Measurements from ENCODE around the gene KRCC1. TPM values are rescaled to one million over a fixed set of nuclear protein-coding genes. Genes with fewer than 3 reads are reported as not detected.
"Not testable (repeated sequence)": the region's sequence is repeated elsewhere in the genome, so short reads cannot be mapped to it uniquely, and the experiment has no call there.

The KRCC1 gene
- total RNA-seq, 2 experiments from 2014 or later, result 10.6 to 11.0 TPM

DNA sequence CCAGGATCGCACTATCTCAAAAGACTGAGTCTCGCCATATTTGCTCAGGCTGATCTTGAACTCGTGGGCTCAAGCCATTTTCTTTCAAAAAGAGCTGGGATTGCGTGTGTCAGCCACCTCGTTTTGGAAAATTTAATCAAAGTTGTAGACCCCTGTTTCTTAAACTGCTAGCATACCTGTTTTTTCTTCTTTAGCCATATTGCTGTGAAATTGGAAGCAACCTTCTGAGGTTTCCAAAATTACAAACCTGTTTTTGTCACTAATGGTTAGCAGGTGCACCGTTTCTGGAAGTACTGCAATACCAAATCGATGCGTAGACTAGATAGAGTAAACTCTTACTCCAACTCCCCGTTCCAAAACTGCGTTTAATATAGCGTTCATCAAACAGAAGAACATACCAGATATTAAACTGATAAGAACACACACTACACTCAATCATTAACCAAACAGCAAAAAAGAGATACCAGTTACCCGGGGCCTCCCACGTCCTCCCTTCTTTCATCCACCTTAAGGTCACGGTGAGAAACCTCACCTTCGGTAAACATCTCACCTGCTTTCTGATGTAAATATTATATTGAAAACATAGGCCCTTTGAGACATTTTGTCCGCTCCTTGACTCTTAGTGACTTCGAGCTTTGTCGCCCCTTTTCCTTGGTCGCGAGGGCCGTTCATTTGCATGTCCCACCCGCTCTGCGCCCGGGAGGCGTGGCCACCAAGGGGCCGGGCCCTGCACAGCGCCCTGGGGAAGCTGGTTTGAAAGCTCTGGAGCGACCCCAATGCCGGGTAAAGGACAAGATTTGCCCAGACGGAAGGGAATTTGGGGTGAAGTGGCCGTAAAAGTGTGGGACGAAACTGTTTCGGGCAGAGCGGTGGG is 39.3 kb downstream of the KRCC1 start, which contains the start of gene RNU2-63P:
Gene RNU2-63P (minus strand): TSS at position 462 of the 874 bp plus-strand sequence.
- peak; percentile 80 for DNase-seq
- ChIA-PET POLR2A (interaction anchor here (0.6 to 2.5 kb wide), 11 partner anchors 9 to 287 kb away, joined by 3 to 22 read pairs (median 6); no protein-coding TSS in a partner anchor), CTCF (interaction anchor here (1.4 kb wide), 1 partner anchor 44 kb away, joined by 9 read pairs; no protein-coding TSS in a partner anchor)
- Mint-ChIP-seq H3K27me3 (no peaks in the 10 kb centered on the region), H3K36me3 (no peaks in the 10 kb centered on the region), H3K9me3 (peaks cover 8% of the 10 kb centered on the region), H3K27ac (peak within 1 kb of the TSS; percentile 98), H3K4me1 (ENCODE audit: low read depth) (peaks cover 17% of the 10 kb centered on the region), H3K4me3 (peak within 1 kb of the TSS; percentile 88)
- intact Hi-C loops (cut with micrococcal nuclease), result loop anchor here (1.0 kb wide), 1 partner anchor 39 kb away; the partner anchor contains the start of gene KRCC1

GRCh38 chr2:88011011-88011410 is 44.6 kb downstream of the KRCC1 start:
- no peak overlapping the region for H3K27ac Mint-ChIP-seq
- peaks cover 4% of the 10 kb centered on the region for H3K4me1 Mint-ChIP-seq (ENCODE audit: low read depth)
- no peaks in the 10 kb centered on the region for H3K9me3 Mint-ChIP-seq
- no peaks in the 10 kb centered on the region for H3K36me3 Mint-ChIP-seq
- CTCF ChIA-PET, result interaction anchor here (1.5 to 1.6 kb wide), 2 partner anchors 9 to 149 kb away, joined by 5 to 7 read pairs; no protein-coding TSS in a partner anchor
- H3K27me3 Mint-ChIP-seq, result no peaks in the 10 kb centered on the region
- no peak overlapping the region for H3K4me3 Mint-ChIP-seq
- POLR2A ChIA-PET, result no interaction called here
- intact Hi-C loops (cut with micrococcal nuclease), result no loop called here
- DNase-seq, result no peak

DNA sequence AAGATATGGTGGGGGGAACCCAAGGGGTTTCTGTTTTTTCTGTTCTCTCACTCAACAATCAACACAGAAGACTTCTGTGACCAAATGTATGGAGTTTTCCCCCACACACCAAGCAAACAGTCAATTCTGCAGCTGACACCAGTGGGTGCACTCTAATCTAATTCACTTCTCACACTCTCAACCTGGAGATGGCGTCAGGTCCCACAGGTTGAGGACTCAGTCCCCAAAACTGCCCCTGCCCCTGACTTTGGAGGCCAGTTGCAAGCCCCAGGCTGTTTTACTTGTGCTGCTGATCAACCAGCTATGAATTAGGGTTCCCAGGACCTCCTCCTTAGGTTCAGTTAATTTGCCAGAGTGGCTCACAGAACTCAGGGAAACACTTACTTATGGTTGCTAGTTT is 45.4 kb downstream of the KRCC1 start:
- Mint-ChIP-seq H3K4me3 (no peak overlapping the region), H3K9me3 (no peaks in the 10 kb centered on the region), H3K4me1 (ENCODE audit: low read depth) (peaks cover 2% of the 10 kb centered on the region), H3K27me3 (no peaks in the 10 kb centered on the region), H3K27ac (no peak overlapping the region), H3K36me3 (no peaks in the 10 kb centered on the region)
- intact Hi-C loops (cut with micrococcal nuclease), result no loop called here
- POLR2A ChIA-PET, result no interaction called here
- CTCF ChIA-PET, result interaction anchor here (1.5 to 1.6 kb wide), 2 partner anchors 8 to 150 kb away, joined by 5 to 7 read pairs; no protein-coding TSS in a partner anchor
- no peak for DNase-seq

DNA sequence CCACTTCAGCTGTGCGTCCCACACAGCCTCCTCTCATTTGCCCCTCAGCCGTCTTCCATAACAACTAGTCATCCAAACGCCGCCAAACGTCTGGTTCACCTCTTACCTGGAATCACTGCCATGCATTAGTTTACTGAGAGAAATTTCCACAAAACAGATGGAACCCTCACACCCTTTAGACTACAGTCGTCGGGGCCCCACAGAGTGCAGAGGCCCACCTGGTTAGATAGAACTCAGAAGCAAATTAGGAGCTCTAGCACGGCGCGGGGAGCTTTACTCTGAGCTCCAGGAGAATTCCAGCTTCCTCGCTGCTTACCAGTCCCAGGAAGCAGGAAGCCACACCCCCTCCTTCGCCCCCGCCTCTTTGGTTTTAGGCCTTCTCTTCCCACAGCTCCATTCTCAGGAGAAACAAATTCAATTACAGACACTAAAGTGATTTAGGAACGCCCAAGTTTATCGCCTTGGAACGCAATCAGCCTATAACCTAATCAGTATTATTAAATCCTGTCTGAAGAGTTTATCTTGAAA is 48.6 kb downstream of the KRCC1 start:
- Mint-ChIP-seq H3K4me1 (ENCODE audit: low read depth) (peaks cover 3% of the 10 kb centered on the region), H3K4me3 (no peak overlapping the region)

DNA sequence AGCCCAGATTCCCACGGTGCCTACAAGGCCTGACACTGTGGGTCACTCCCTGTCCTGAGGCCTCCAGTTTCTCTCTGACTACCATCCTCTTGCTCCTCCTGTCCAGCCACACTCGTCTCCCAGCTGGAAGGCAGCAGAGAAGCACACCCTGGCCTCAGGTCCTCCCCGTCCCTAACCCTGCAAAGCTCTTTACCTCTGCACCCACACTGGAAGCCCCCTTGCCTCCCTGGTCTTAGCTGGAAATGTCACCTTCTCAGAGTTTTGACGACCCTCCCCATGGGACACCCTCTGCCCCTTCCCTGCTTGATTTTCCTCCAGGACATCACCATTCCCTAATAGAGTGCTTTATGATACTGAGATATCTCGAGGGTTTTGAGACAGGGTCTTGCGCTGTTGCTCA is 49.8 kb downstream of the KRCC1 start:
- Mint-ChIP-seq H3K4me3 (no peak overlapping the region), H3K9me3 (no peaks in the 10 kb centered on the region), H3K36me3 (no peaks in the 10 kb centered on the region), H3K27me3 (no peaks in the 10 kb centered on the region), H3K27ac (no peak overlapping the region), H3K4me1 (ENCODE audit: low read depth) (peaks cover 10% of the 10 kb centered on the region)
- ChIA-PET CTCF (no interaction called here), POLR2A (interaction anchor here (0.8 kb wide), 1 partner anchor 11 kb away, joined by 3 read pairs; the partner anchor contains the start of gene RNU2-63P)
- no peak for DNase-seq
- intact Hi-C loops (cut with micrococcal nuclease), result no loop called here

More for the DNA sequence above, 48.6 kb downstream of the KRCC1 start:
- H3K9me3 Mint-ChIP-seq, result no peaks in the 10 kb centered on the region
- POLR2A ChIA-PET, result no interaction called here
- intact Hi-C loops (cut with micrococcal nuclease), result no loop called here
- no peak for DNase-seq
- no peak overlapping the region for H3K27ac Mint-ChIP-seq
- CTCF ChIA-PET, result no interaction called here
- no peaks in the 10 kb centered on the region for H3K36me3 Mint-ChIP-seq
- H3K27me3 Mint-ChIP-seq, result no peaks in the 10 kb centered on the region

DNA sequence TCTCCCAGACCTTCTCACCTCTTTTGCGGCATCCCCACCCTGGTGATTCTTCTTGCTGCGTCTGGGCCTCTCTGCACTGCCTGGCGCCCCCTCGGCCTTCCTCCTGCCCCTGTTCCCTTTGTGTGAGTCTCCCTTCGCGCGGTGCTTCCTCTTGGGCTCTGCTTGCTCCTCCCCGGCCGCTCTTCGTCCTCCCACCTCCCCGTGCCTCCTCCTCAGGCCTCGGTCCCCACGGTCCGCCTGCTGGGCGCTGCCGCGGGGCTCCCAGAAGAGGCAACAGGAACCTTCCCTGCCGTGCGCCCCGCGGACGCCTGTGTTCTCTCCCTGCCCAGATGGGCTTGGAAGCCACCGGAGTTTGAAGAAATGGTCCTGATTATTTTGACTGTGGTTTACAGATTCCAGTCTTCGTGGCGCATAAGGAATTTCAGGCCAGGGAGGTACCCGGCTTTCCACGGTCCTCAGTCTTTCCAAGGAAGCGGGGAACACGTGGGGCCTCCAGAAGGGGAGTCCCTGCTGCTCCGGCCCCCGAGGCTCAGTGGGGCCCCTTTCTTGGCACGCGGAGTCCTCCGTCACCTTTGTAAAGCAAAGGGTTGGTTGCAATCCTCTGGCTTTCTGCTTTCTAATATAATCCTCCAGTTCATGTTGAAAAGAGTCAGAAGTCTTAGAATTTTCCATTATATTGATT is 52.4 kb downstream of the KRCC1 start:
- no peaks in the 10 kb centered on the region for H3K27me3 Mint-ChIP-seq
- H3K36me3 Mint-ChIP-seq, result no peaks in the 10 kb centered on the region
- no peak for DNase-seq
- ChIA-PET POLR2A (interaction anchor here (1.2 kb wide), 1 partner anchor 14 kb away, joined by 7 read pairs; the partner anchor contains the start of gene RNU2-63P), CTCF (interaction anchor here (1.5 kb wide), 1 partner anchor 156 kb away, joined by 7 read pairs; no protein-coding TSS in a partner anchor)
- H3K27ac Mint-ChIP-seq, result no peak overlapping the region
- no peak overlapping the region for H3K4me3 Mint-ChIP-seq
- peaks cover 10% of the 10 kb centered on the region for H3K4me1 Mint-ChIP-seq (ENCODE audit: low read depth)
- intact Hi-C loops (cut with micrococcal nuclease), result no loop called here
- H3K9me3 Mint-ChIP-seq, result no peaks in the 10 kb centered on the region

- ChIA-PET CTCF (interaction anchor here (0.9 to 1.7 kb wide), 8 partner anchors 8 to 208 kb away, joined by 3 to 10 read pairs (median 6); no protein-coding TSS in a partner anchor), POLR2A (interaction anchor here (1.1 to 1.2 kb wide), 2 partner anchors 14 to 89 kb away, joined by 3 to 7 read pairs; partner anchors contain the start of gene RNU2-63P)
- Mint-ChIP-seq H3K4me1 (ENCODE audit: low read depth) (peaks cover 10% of the 10 kb centered on the region), H3K36me3 (no peaks in the 10 kb centered on the region), H3K4me3 (no peak overlapping the region), H3K27me3 (no peaks in the 10 kb centered on the region), H3K27ac (no peak overlapping the region), H3K9me3 (no peaks in the 10 kb centered on the region)
- intact Hi-C loops (cut with micrococcal nuclease), result no loop called here
- DNase-seq, result no peak
Measured at GRCh38 chr2:88002359-88002707, 53.2 kb downstream of the KRCC1 start.

DNA sequence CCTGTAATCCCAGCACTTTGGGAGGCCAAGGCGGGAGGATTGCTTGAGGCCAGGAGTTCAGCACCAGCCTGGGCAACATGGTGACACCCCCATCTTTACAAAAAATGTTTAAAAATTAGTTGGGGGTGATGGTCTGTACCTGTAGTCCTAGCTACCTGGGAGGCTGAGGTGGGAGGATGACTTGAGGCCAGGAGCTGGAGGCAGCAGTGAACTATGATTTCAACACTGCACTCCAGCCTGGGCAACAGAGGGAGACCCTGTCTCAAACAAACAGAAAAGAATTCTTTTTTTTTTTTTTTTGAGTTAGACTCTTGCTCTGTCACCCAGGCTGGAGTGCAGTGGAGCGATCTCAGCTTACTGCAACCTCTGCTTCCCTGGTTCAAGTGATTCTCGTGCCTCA is 55.1 kb downstream of the KRCC1 start:
- intact Hi-C loops (cut with micrococcal nuclease); H3K27ac Mint-ChIP-seq; H3K27me3 Mint-ChIP-seq; H3K4me3 Mint-ChIP-seq; DNase-seq; H3K9me3 Mint-ChIP-seq; H3K36me3 Mint-ChIP-seq; POLR2A ChIA-PET: not testable (repeated sequence)
- H3K4me1 Mint-ChIP-seq (ENCODE audit: low read depth), result peaks cover 10% of the 10 kb centered on the region
- CTCF ChIA-PET, result interaction anchor here (0.7 kb wide), 1 partner anchor 1106 kb away, joined by 3 read pairs; no protein-coding TSS in a partner anchor

- Mint-ChIP-seq H3K4me3 (no peak overlapping the region), H3K9me3 (no peaks in the 10 kb centered on the region), H3K27ac (no peak overlapping the region), H3K4me1 (ENCODE audit: low read depth) (peaks cover 4% of the 10 kb centered on the region), H3K36me3 (no peaks in the 10 kb centered on the region), H3K27me3 (no peaks in the 10 kb centered on the region)
- intact Hi-C loops (cut with micrococcal nuclease), result no loop called here
- no peak for DNase-seq
- ChIA-PET CTCF (no interaction called here), POLR2A (no interaction called here)
Measured at GRCh38 chr2:87996570-87996969, 59.0 kb downstream of the KRCC1 start.

DNA sequence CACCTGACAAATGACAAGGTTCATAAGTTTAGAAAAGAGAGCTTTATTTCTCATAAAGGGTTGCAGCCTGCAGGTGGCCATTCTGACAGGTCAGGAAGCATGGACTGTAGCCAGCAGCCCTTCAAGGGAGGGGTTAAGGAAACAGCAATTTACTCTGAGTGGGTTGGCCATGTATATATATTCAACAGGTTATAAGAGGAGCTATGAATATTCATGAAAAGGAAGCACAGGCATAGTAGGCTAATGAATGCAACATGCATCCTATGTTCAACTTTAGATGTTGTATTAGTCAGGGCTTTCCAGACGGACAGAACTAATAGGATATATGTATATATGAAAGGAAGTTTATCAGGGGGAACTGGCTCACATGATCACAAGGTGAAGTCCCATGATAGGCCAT is 59.8 kb downstream of the KRCC1 start:
- no peaks in the 10 kb centered on the region for H3K27me3 Mint-ChIP-seq
- no peaks in the 10 kb centered on the region for H3K9me3 Mint-ChIP-seq
- no peaks in the 10 kb centered on the region for H3K4me1 Mint-ChIP-seq (ENCODE audit: low read depth)
- CTCF ChIA-PET, result no interaction called here
- H3K4me3 Mint-ChIP-seq, result no peak overlapping the region
- POLR2A ChIA-PET, result no interaction called here
- no peak for DNase-seq
- H3K36me3 Mint-ChIP-seq, result no peaks in the 10 kb centered on the region
- H3K27ac Mint-ChIP-seq, result no peak overlapping the region
- intact Hi-C loops (cut with micrococcal nuclease), result no loop called here

DNA sequence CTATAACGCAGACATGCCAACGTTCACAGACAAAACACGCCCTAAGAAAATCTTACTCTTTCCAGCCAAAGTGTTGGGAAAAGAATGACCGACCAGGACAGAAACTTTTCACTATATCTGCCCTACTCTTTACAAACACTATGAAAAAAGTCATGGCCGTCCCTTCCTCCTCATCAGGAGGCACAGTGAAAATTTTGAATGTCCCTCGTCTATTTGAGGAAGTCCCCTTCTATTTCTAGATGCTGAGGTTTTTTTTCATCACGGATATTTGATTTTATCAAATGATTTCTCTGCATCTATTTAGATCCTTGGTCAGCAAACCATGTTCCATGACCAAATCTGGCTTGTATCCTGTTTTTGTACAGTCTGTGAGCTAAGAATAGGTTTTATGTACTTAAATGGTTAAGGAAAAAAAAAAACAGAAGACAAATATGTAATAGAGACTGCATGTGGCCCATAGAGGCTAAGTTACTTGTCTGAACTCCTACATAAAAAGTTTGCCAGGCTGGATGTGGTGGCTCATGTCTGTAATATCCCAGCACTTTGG is 61.2 kb downstream of the KRCC1 start:
- H3K36me3 Mint-ChIP-seq; CTCF ChIA-PET; DNase-seq; intact Hi-C loops (cut with micrococcal nuclease); H3K4me3 Mint-ChIP-seq; POLR2A ChIA-PET; H3K27me3 Mint-ChIP-seq; H3K27ac Mint-ChIP-seq; H3K4me1 Mint-ChIP-seq (ENCODE audit: low read depth); H3K9me3 Mint-ChIP-seq: not testable (repeated sequence)

DNA sequence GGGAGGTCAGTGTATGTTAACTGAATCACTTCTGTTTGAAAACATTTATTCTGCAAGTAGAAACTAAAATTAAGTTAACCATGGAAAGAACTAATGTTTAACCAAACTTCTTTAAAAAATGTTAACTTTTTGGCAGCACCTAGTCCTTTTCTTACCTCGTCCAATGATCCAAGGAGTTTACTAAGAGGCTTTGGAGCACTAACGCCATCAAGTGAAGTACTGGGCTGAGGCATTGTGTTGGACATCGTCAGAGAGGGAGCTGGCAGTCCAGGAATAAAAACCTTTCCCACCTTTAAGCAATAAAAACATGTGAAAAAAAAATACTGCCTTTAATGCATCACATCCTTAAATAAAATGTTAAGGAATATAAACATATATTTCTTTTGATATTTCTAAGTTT is 63.0 kb downstream of the KRCC1 start:
- POLR2A ChIA-PET; H3K27ac Mint-ChIP-seq; DNase-seq; H3K36me3 Mint-ChIP-seq; H3K27me3 Mint-ChIP-seq; CTCF ChIA-PET; H3K4me1 Mint-ChIP-seq (ENCODE audit: low read depth); intact Hi-C loops (cut with micrococcal nuclease); H3K4me3 Mint-ChIP-seq; H3K9me3 Mint-ChIP-seq: not testable (repeated sequence)

Data from activated CD4-positive, alpha-beta memory T cell treated with anti-CD3 and anti-CD28 coated beads for 36 hours (primary cell).